Gastrocnemius medialis (tissue), 4 donors: ENCODE data around the gene FAM227B.

Experiments used
- CTCF ChIP-seq, 5 experiments: fragments of 450-650 bp in 3 of 5; fragments of 200-600 bp in 2 of 5; sonication (generic) in 2 of 5; IDR thresholded peaks in 4 of 5; conservative IDR thresholded peaks in 1 of 5; 1 replicate in 4 of 5; 2 replicates in 1 of 5; pipeline ENCODE4 v1.5.1; 2016 to 2019; ENCODE audit warnings: antibody characterized with exemption in 5 of 5, mild to moderate bottlenecking in 3 of 5, moderate library complexity in 3 of 5
- POLR2A ChIP-seq, 2 donors: fragments of 450-650 bp; IDR thresholded peaks; one replicate each; pipeline ENCODE4 v1.6.1; 2017; ENCODE audit warnings: antibody characterized with exemption in 2 of 2, mild to moderate bottlenecking in 2 of 2, moderate library complexity in 2 of 2

- TF ChIP-seq CTCF (IDR thresholded peaks at IDR 0.05 in 4 of 5, conservative IDR thresholded peaks at IDR 0.05 in 1 of 5) (no peak), POLR2A (IDR thresholded peaks at IDR 0.05) (no peak)
Observed at GRCh38 chr15:49645941-49646340, 25.3 kb upstream of the FAM227B start.
